Measurements from ENCODE around the gene GGT1. TPM values are rescaled to one million over a fixed set of nuclear protein-coding genes. Genes with fewer than 3 reads are reported as not detected.

The GGT1 gene
- polyA plus RNA-seq, 1 experiment, result 4.8 TPM

DNA sequence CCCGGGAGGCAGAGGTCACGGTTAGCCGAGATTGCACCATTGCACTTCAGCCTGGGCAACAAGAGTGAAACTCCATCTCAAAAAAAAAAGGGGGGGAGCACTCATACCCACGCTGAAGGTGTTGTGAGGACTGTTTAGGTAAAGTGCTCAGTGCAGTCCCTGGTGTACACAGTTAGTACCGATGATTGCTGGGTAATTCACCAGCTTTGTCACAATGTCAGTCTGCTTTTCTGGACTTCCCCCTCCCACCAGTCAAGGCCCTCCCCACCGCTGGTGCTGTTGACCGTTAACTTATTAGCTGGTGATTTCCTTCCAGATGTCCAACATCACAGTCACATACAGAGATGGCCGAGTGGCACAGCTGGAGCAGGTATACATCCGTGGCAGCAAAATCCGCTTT is 35.3 kb upstream of the GGT1 start:
- Histone ChIP-seq H3K27me3 (ENCODE audit: control insufficient read depth, insufficient read depth, low read length) (no peaks in the 10 kb centered on the region), H3K4me3 (ENCODE audit: low read depth, low read length) (no peak overlapping the region), H3K9me3 (ENCODE audit: control insufficient read depth, insufficient read depth, low read length) (no peaks in the 10 kb centered on the region), H3K27ac (ENCODE audit: low read depth, low read length) (no peak overlapping the region)
- DNase-seq (ENCODE audit: low read depth, low spot score), result no peak
- POLR2A ChIA-PET, result interaction anchor here (1.1 kb wide), 1 partner anchor 13 kb away, joined by 5 read pairs; the partner anchor contains the start of gene GUCD1
- no peak for TF ChIP-seq CTCF (IDR thresholded peaks at IDR 0.05; ENCODE audit: low read depth, low read length)
- CTCF ChIA-PET, result no interaction called here

DNA sequence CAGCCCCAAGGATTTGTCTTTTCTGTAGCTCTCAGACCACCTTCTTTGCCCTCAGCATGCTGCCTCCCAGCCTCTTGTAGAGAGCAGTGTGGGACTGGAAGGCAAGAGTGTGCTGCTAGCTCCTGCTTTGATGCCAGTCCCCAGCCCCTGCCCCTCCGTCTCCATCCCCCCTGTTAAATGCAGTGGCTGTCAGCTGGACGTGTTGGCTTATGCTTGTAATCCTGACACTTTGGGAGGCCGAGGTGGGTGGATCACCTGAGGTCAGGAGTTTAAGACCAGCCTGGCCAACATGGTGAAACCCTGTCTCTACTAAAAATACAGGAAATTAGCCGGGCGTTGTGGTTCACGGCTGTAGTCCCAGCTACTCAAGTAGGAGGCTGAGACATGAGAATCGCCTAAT is 31.7 kb upstream of the GGT1 start:
- CTCF ChIA-PET, result no interaction called here
- H3K9me3 ChIP-seq (ENCODE audit: control insufficient read depth, insufficient read depth, low read length), result no peaks in the 10 kb centered on the region
- TF ChIP-seq CTCF (IDR thresholded peaks at IDR 0.05; ENCODE audit: low read depth, low read length), result no peak
- no peak overlapping the region for H3K4me3 ChIP-seq (ENCODE audit: low read depth, low read length)
- no peak overlapping the region for H3K27ac ChIP-seq (ENCODE audit: low read depth, low read length)
- no peak for DNase-seq (ENCODE audit: low read depth, low spot score)
- POLR2A ChIA-PET, result interaction anchor here (0.8 kb wide), 1 partner anchor 16 kb away, joined by 3 read pairs; the partner anchor contains the start of gene GUCD1
- H3K27me3 ChIP-seq (ENCODE audit: control insufficient read depth, insufficient read depth, low read length), result no peaks in the 10 kb centered on the region

DNA sequence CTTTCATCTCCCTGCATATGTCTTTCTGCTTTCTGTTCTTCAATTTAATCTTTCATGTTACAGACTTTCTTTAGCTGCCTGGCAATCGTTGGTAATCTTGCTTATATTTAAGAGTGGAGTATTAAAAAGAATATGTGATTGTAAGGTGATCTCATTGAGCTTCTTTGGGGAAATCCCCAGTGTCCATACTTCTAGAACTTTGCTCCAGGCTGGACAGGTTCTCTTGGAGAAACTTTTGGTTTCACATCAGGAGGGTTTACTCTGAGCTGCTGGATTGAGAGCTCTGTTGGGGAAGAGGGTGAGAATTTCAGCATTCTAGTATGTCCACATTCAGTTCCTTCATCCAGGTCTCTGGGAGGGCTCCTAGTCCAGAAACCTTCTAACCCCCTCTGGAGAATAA is 26.2 kb upstream of the GGT1 start:
- DNase-seq (ENCODE audit: low read depth, low spot score), result no peak
- Histone ChIP-seq H3K9me3 (ENCODE audit: control insufficient read depth, insufficient read depth, low read length) (no peaks in the 10 kb centered on the region), H3K27ac (ENCODE audit: low read depth, low read length) (no peak overlapping the region), H3K27me3 (ENCODE audit: control insufficient read depth, insufficient read depth, low read length) (no peaks in the 10 kb centered on the region), H3K4me3 (ENCODE audit: low read depth, low read length) (no peak overlapping the region)
- no peak for TF ChIP-seq CTCF (IDR thresholded peaks at IDR 0.05; ENCODE audit: low read depth, low read length)
- ChIA-PET CTCF (no interaction called here), POLR2A (no interaction called here)

DNA sequence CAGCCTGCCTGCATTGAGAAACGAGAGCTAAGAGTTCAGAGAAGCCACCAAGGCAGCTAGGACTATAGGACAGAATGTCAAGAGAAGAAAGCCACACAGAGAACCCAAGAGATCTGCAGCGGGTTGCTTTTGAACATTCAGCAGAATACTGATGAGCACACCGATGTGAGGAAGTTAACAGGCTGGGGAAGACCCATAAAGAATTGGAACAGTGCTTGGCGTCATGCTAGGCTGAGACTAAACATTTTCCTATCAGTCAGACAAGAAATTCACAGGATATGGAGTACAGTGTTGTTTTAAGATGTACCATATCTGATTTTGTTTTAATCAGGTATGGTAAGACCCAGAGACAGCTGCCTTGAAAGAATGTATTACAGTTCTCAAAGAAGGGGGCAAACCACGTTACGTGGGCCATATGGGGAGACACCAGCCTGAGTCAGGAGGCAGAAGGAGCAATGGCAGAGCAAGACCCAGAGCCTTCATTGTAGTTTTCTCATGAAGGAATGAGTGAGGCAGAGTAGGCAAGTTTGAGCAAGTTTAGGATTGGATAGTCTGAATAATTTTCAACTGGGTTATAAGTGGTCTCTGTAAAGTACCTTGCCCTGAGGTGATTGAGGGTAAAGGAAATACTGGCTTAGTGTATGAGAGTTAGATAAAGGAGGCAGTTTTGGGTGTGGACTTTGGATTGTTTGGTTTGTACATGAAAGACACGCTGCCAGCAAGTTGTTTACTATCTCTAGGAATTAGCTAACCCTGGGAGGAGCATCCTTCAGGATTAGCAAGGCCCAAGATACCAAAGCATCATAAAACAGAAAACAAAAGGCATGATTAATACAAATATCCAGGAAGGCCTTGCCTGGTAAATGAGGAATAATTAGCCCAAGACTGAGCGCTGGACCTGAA is 24.4 kb upstream of the GGT1 start:
- CTCF ChIA-PET, result no interaction called here
- DNase-seq (ENCODE audit: low read depth, low spot score), result no peak
- no peak overlapping the region for H3K27ac ChIP-seq (ENCODE audit: low read depth, low read length)

More for the DNA sequence above, 24.4 kb upstream of the GGT1 start:
- no peaks in the 10 kb centered on the region for H3K9me3 ChIP-seq (ENCODE audit: control insufficient read depth, insufficient read depth, low read length)
- no peak overlapping the region for H3K4me3 ChIP-seq (ENCODE audit: low read depth, low read length)
- TF ChIP-seq CTCF (IDR thresholded peaks at IDR 0.05; ENCODE audit: low read depth, low read length), result no peak
- POLR2A ChIA-PET, result no interaction called here
- H3K27me3 ChIP-seq (ENCODE audit: control insufficient read depth, insufficient read depth, low read length), result no peaks in the 10 kb centered on the region

Data from AG04450 (cell line).